ENCODE measurements around the gene OSBPL10.

DNA sequence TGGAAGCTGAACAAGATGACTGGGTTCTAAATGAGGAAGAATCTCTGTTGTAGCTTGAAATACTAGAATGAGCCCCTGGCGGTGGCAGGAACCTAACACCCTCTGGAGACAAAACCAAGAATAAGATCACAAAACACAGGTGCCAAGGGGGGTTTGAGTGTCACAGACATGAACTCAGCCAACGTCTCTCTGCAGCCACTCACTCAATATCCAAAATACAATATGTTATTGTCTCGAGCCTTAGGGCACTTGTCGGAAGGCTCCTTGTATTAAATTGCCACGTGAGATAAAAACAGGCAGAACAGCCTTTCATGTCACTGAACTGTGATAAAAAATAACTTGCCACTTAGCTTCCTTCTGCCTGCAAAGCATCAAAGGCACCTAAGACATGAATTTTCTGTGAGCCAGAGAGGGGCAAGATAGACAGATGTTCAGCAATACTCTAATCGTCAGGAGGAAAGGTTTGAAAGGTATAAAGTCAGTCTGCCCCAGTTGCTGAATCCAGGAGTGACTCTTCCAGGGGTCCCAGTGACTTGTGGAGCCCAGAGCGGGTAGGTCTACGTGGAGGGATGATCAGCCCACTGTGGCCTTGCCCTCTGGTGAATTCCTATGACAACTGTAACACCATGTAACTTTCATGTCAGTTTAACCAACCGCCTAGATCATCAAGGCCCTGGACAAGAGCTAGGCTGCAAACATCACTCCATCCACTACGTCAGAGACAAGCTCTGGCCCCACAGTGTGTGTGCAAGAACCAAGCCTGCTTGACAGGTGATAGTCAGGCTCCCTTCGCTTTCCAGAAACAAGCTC is 165.2 kb downstream of the OSBPL10 start:
- TF ChIP-seq SUZ12 (IDR thresholded peaks at IDR 0.05) = no peak
- no peak for TF ChIP-seq TARDBP (IDR thresholded peaks at IDR 0.05)
- no peak for TF ChIP-seq FOXK2 (IDR thresholded peaks at IDR 0.05)
- TF ChIP-seq PKNOX1 (IDR thresholded peaks at IDR 0.05) = no peak
- TF ChIP-seq BHLHE40 (IDR thresholded peaks at IDR 0.05; ENCODE audit: borderline replicate concordance) = no peak

Measured in HEK293T (cell line).